ENCODE data around the gene SHCBP1L.

SHCBP1L gene

GRCh38 chr1:182952677-182953444 lies at the start of gene SHCBP1L:
Gene SHCBP1L, minus strand, starts transcription at chr1:182953166. Its CDS starts 33 bp downstream, at chr1:182953133.
- no peak for DNase-seq (ENCODE audit: low read depth in 2 of 2)

- DNase-seq (ENCODE audit: low read depth in 2 of 2), result no peak
Measured at GRCh38 chr1:183002267-183002666, 49.3 kb upstream of the SHCBP1L start.

- no peak for DNase-seq (ENCODE audit: low read depth in 2 of 2)
Measured at GRCh38 chr1:183000167-183000962, 47.4 kb upstream of the SHCBP1L start.

GRCh38 chr1:182998482-182998881 lies 45.5 kb upstream of the SHCBP1L start:
- no peak for DNase-seq (ENCODE audit: low read depth in 2 of 2)

- DNase-seq (ENCODE audit: low read depth in 2 of 2), result no peak
Measured at GRCh38 chr1:182996816-182997215, 43.9 kb upstream of the SHCBP1L start.

- DNase-seq (ENCODE audit: low read depth in 2 of 2), result no peak
Measured at GRCh38 chr1:182995894-182996293, 42.9 kb upstream of the SHCBP1L start.

GRCh38 chr1:182993746-182994145 lies 40.8 kb upstream of the SHCBP1L start:
- no peak for DNase-seq (ENCODE audit: low read depth in 2 of 2)

- no peak for DNase-seq (ENCODE audit: low read depth in 2 of 2)
Measured at GRCh38 chr1:182990413-182991144, 37.6 kb upstream of the SHCBP1L start.

- no peak for DNase-seq (ENCODE audit: low read depth in 2 of 2)
Measured at GRCh38 chr1:182985876-182986275, 32.9 kb upstream of the SHCBP1L start.

- no peak for DNase-seq (ENCODE audit: low read depth in 2 of 2)
Measured at GRCh38 chr1:182984621-182985020, 31.7 kb upstream of the SHCBP1L start.

- no peak for DNase-seq (ENCODE audit: low read depth in 2 of 2)
Measured at GRCh38 chr1:182984138-182984537, 31.2 kb upstream of the SHCBP1L start.

GRCh38 chr1:182978151-182978853 lies 25.3 kb upstream of the SHCBP1L start:
- no peak for DNase-seq (ENCODE audit: low read depth in 2 of 2)

GRCh38 chr1:182977480-182977879 lies 24.5 kb upstream of the SHCBP1L start:
- no peak for DNase-seq (ENCODE audit: low read depth in 2 of 2)

- no peak for DNase-seq (ENCODE audit: low read depth in 2 of 2)
Measured at GRCh38 chr1:182974506-182975191, 21.7 kb upstream of the SHCBP1L start.

GRCh38 chr1:182972829-182973228 lies 19.9 kb upstream of the SHCBP1L start:
- no peak for DNase-seq (ENCODE audit: low read depth in 2 of 2)

- no peak for DNase-seq (ENCODE audit: low read depth in 2 of 2)
Measured at GRCh38 chr1:182972231-182972630, 19.3 kb upstream of the SHCBP1L start.

GRCh38 chr1:182971219-182971618 lies 18.3 kb upstream of the SHCBP1L start:
- no peak for DNase-seq (ENCODE audit: low read depth in 2 of 2)

- no peak for DNase-seq (ENCODE audit: low read depth in 2 of 2)
Measured at GRCh38 chr1:182968836-182969734, 16.1 kb upstream of the SHCBP1L start.

GRCh38 chr1:182968151-182968741 lies 15.3 kb upstream of the SHCBP1L start:
- no peak for DNase-seq (ENCODE audit: low read depth in 2 of 2)

- DNase-seq (ENCODE audit: low read depth in 2 of 2), result no peak
Measured at GRCh38 chr1:182965861-182966260, 12.9 kb upstream of the SHCBP1L start.
